OCI-LY1 (cell line): ENCODE measurements around the gene RGS1.

ENCODE experiments used
- H2AFZ ChIP-seq: fragments of 200-600 bp; sonication (generic), shearing (Covaris generic); 2 replicates; pipeline ENCODE4 v1.6.0; 2014; ENCODE audit warnings: antibody characterized with exemption, mild to moderate bottlenecking, low read length
- H3F3A ChIP-seq: fragments of 200-600 bp; sonication (generic), shearing (Covaris generic); 2 replicates; pipeline ENCODE4 v1.6.0; 2014; ENCODE audit warnings: mild to moderate bottlenecking, antibody characterized with exemption, low read length, moderate library complexity; ENCODE audit not compliant: insufficient read depth
- H3K27ac ChIP-seq: fragments of 200-600 bp; sonication (generic); 2 replicates; pipeline ENCODE4 v1.5.1; 2014; ENCODE audit warnings: low read length, mixed run types, mild to moderate bottlenecking, low read depth; ENCODE audit not compliant: poor library complexity, severe bottlenecking
- H3K27me3 ChIP-seq: fragments of 200-600 bp; sonication (generic); 2 replicates; pipeline ENCODE4 v1.6.0; 2014; ENCODE audit warnings: antibody characterized with exemption, mild to moderate bottlenecking, low read length, moderate library complexity; ENCODE audit not compliant: insufficient read depth
- H3K36me3 ChIP-seq: fragments of 200-600 bp; sonication (generic); 2 replicates; pipeline ENCODE4 v1.6.1; 2014; ENCODE audit warnings: mild to moderate bottlenecking, antibody characterized with exemption, low read length, moderate library complexity, mixed read lengths; ENCODE audit not compliant: insufficient read depth
- H3K4me1 ChIP-seq: fragments of 200-600 bp; sonication (generic); 2 replicates; pipeline ENCODE4 v1.5.1; 2014; ENCODE audit warnings: mild to moderate bottlenecking, low read length, moderate library complexity; ENCODE audit not compliant: insufficient read depth, severe bottlenecking
- H3K4me2 ChIP-seq: fragments of 200-600 bp; sonication (generic), shearing (Covaris generic); 2 replicates; pipeline ENCODE4 v1.6.1; 2014; ENCODE audit warnings: low read length
- H3K4me3 ChIP-seq: fragments of 200-600 bp; sonication (generic); 2 replicates; pipeline ENCODE4 v1.5.1; 2014; ENCODE audit warnings: low read length, low read depth, mild to moderate bottlenecking, mixed read lengths; ENCODE audit not compliant: poor library complexity, severe bottlenecking
- H3K79me2 ChIP-seq: fragments of 200-600 bp; shearing (Covaris generic); 2 replicates; pipeline ENCODE4 v1.6.1; 2016; ENCODE audit warnings: mixed run types, low read length, mixed read lengths; ENCODE audit not compliant: insufficient read depth
- H3K9ac ChIP-seq: fragments of 200-600 bp; sonication (generic), shearing (Covaris generic); 2 replicates; pipeline ENCODE4 v1.6.1; 2014; ENCODE audit warnings: mild to moderate bottlenecking, low read length, mixed read lengths
- H3K9me2 ChIP-seq: fragments of 200-600 bp; sonication (generic), shearing (Covaris generic); 2 replicates; pipeline ENCODE4 v1.6.1; 2014; ENCODE audit warnings: low read depth, mild to moderate bottlenecking, low read length, mixed read lengths
- H3K9me3 ChIP-seq: fragments of 200-600 bp; shearing (Covaris generic); 2 replicates; pipeline ENCODE4 v1.6.1; 2014; ENCODE audit warnings: low read length, mixed read lengths
- H4K20me1 ChIP-seq: fragments of 200-600 bp; sonication (generic), shearing (Covaris generic); 2 replicates; pipeline ENCODE4 v1.6.0; 2016; ENCODE audit warnings: mild to moderate bottlenecking, low read length; ENCODE audit not compliant: insufficient read depth
- CTCF ChIP-seq: fragments of 200-600 bp; sonication (generic), shearing (Covaris generic); IDR thresholded peaks from 2 replicates; pipeline ENCODE4 v1.5.1; 2017; ENCODE audit warnings: mild to moderate bottlenecking, antibody characterized with exemption, low read length, moderate library complexity, mixed read lengths
- EZH2 ChIP-seq: fragments of 200-600 bp; sonication (generic), shearing (Covaris generic); IDR thresholded peaks from 2 replicates; pipeline ENCODE4 v1.8.0; 2017; ENCODE audit warnings: borderline replicate concordance, mixed run types, mild to moderate bottlenecking, antibody characterized with exemption, low read length, moderate library complexity, mixed read lengths

RGS1 gene

GRCh38 chr1:192546596-192547190 lies 28.9 kb upstream of the RGS1 start:
- H3K36me3 ChIP-seq = no peaks in the 10 kb centered on the region
- H2AFZ ChIP-seq = peak overlapping the region; percentile 19; the same call in 1 of the 2 replicates
- no peaks in the 10 kb centered on the region; the same call in 1 of the 2 replicates for H3F3A ChIP-seq
- H3K9me3 ChIP-seq = no peaks in the 10 kb centered on the region
- H3K9ac ChIP-seq = peak overlapping the region; percentile 8; the same call in 1 of the 2 replicates
- TF ChIP-seq CTCF = no peak
- no peak for TF ChIP-seq EZH2
- no peaks in the 10 kb centered on the region for H3K27me3 ChIP-seq
- H3K4me1 ChIP-seq = peaks cover 31% of the 10 kb centered on the region
- H4K20me1 ChIP-seq = no peaks in the 10 kb centered on the region
- peak overlapping the region; percentile 80 for H3K27ac ChIP-seq
- H3K79me2 ChIP-seq = no peaks in the 10 kb centered on the region
- H3K9me2 ChIP-seq = no peaks in the 10 kb centered on the region
- peak overlapping the region; percentile 22; the same call in 1 of the 2 replicates for H3K4me2 ChIP-seq
- H3K4me3 ChIP-seq = no peak overlapping the region

GRCh38 chr1:192547501-192547900 lies 28.1 kb upstream of the RGS1 start:
- H3K4me1 ChIP-seq = peaks cover 31% of the 10 kb centered on the region
- H2AFZ ChIP-seq = no peak overlapping the region
- no peaks in the 10 kb centered on the region for H3K9me2 ChIP-seq
- TF ChIP-seq EZH2 = no peak
- no peak for TF ChIP-seq CTCF
- no peak overlapping the region for H3K4me3 ChIP-seq
- H3K9ac ChIP-seq = no peak overlapping the region
- no peaks in the 10 kb centered on the region for H3K27me3 ChIP-seq
- no peak overlapping the region for H3K4me2 ChIP-seq
- no peaks in the 10 kb centered on the region for H3K36me3 ChIP-seq
- H3F3A ChIP-seq = no peaks in the 10 kb centered on the region; the same call in 1 of the 2 replicates
- H3K9me3 ChIP-seq = no peaks in the 10 kb centered on the region
- H3K27ac ChIP-seq = no peak overlapping the region
- no peaks in the 10 kb centered on the region for H4K20me1 ChIP-seq
- H3K79me2 ChIP-seq = no peaks in the 10 kb centered on the region

GRCh38 chr1:192549937-192550336 lies 25.6 kb upstream of the RGS1 start:
- Histone ChIP-seq H3K9me3 (no peaks in the 10 kb centered on the region), H3K27ac (no peak overlapping the region), H3K79me2 (no peaks in the 10 kb centered on the region), H3K9ac (no peak overlapping the region), H2AFZ (no peak overlapping the region), H3F3A (no peaks in the 10 kb centered on the region), H3K4me2 (no peak overlapping the region), H3K27me3 (no peaks in the 10 kb centered on the region), H3K36me3 (no peaks in the 10 kb centered on the region), H3K4me3 (no peak overlapping the region), H3K4me1 (peaks cover 25% of the 10 kb centered on the region), H3K9me2 (no peaks in the 10 kb centered on the region), H4K20me1 (no peaks in the 10 kb centered on the region)
- TF ChIP-seq EZH2 (no peak), CTCF (no peak)
